Muscle of arm (tissue), 12 donors: Measurements from ENCODE around the gene LDAH. TPM values are rescaled to one million over a fixed set of nuclear protein-coding genes. Genes with fewer than 3 reads are reported as not detected.
A peak's percentile ranks its signal among the peaks of the same experiment; 100 is the strongest.

Source experiments
- DNase-seq: peaks from one replicate; pipeline ENCODE4 v3.0.0-alpha.2; 2013
- polyA plus RNA-seq, 12 donors: library from polyadenylated mRNA; unstranded; fragments of 120-200 nt; gene quantifications; one replicate each; pipeline ENCODE4 v1.2.1, GENCODE V29; 2013; ENCODE audit not compliant: insufficient read length in 12 of 12

Gene LDAH
- polyA plus RNA-seq, 12 donors = 8.4 to 18.4 (median 10.8) TPM; not detected in 1

- no peak for DNase-seq
Measured at GRCh38 chr2:20684581-20685063, 138.3 kb downstream of the LDAH start.

DNA sequence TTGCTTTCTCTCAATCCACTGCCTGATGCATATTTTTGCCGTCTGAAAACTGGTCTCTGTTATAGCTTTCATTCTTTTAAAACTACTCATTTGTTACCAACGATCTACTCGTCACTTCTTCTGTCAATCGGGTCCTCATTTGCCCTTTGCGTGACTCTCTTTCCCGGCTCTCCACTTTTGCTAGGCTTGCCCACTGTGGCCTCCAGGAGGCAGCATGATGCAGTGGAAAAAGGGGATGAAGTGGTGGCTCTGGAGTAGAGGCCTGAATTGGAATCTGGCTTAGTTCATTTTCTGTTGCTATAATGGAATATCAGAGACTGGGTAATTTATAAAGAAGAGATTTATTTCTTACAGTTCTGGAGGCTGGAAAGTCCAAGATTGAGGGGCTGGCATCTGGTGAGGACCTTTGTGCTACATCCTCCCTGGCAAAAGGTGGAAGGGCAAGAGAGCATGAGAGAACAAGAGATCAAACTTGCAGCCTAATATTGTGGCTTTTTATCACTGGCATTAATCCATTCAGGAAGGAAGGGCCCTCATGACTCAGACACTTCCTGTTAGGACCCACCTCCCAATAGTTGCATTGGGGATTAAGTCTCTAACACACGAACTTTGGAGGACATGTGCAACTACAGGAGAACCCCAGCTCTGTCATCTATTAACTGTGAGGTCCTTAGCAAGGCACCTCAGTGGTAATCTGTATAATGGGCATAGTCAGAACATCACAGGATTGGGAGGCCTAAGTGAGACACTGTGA is 140.6 kb downstream of the LDAH start:
- no peak for DNase-seq

GRCh38 chr2:20680744-20681375 is 142.0 kb downstream of the LDAH start:
- DNase-seq = no peak

DNA sequence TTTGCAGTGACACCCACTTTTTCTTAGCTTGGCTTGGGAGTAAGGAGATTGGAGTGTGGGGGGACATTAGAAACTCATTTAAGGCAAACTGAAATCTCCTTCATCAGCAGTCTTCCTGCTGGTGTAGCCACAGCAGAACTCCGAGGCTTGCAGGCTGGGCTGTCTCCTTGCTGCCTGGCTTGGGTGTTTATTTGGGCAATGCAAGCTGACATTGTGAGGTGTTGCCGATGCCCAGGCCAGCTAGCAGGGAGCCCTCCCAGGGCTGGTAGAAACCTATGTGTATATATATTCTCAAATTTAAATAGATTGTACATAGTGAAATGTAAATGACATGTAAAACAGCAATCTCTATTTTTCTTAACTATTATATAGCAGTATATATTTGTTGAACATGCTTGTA is 144.1 kb downstream of the LDAH start:
- no peak for DNase-seq

DNA sequence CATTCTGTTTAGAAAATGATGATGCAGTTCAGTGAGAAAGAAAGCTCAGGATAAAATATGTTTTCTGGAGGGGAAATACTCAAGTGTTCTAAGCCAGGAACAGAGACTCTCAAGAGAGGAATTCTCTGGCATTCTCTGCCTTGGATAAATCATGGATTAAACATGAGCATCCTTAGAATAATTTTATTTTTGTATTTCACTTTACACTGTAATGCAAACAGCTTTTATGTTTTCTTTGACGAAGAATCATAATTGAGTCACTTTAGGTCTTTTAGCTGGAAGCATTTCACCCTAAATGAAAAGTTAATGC is 144.9 kb downstream of the LDAH start:
- DNase-seq = peak; percentile 53

DNA sequence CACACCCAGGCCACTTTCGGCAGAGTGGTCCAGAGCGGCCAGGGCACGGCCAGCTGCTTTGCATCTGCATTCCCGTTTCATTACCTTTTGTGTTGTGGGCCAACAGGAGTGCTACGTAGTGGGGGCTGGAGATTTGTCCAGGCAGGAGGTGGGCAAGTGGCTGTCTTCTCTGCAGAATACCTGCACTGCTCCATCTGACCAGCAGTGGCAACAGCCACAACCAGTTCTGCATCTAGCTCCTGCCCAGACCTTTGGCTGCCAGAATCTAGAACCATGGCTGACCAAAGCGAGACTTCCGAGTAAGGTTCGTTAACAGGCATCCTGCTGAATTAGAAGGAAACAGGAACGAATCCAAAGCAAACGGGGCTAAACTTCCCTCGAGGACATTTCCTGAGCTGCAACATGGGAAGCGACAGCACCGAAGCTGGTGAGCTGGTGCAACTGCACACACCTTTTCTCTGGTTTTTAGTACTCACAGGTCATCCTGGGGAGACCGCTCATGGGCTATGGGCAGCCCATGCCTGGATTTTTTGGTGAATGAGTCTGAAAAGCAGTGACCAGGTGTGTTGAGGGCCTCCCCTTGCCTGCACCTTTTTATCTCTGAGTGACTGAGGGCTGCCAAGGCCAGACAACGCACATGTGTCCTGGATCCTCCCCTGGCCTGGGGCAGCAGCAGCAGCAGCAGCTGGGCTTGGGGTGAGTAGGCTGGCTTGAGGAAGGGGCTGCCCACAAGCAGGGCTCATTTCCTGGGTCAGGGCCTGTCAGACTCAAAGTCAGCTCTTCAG is 145.4 kb downstream of the LDAH start:
- DNase-seq = no peak

DNA sequence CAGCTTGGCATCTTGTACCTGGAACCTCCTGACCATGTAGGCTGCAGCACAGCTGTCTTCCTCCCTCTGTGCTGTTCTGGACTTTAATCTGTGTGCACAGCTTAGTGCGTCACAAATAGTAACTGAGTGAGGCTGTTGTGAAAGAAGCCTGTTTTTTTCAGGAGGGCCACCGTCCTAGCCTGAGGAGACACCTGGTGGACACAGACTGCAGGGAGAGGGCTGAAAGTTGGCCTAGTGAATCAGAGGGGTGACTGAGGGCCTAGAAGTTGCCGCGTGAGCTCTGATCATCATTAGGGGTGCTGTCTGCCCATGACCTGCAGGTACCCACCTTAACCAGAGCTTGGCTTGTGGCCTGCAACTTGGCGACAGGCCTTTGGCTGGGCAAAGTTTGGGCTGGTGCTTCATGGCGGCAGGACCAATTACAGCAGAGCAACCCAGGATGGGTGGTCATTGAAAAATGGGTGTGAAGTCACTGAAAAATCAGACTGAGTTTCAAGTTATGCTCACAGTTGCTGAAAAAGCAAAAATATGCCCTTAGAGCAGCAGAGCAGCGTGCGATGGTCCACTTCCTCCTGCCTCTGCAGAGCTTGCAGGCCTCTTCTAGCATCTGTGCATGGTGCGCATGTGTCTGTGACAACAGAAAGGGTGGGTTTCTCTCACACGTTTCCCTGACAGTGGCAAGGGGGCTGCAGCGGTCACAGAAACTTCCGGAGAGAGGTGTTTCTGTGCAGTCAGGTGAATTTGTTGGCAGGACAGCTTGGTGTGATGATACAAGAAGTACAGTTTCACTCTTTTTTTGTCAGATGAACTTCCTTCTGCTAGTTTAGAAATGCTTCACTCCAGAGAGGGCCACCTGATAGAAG is 146.3 kb downstream of the LDAH start:
- DNase-seq = no peak

DNA sequence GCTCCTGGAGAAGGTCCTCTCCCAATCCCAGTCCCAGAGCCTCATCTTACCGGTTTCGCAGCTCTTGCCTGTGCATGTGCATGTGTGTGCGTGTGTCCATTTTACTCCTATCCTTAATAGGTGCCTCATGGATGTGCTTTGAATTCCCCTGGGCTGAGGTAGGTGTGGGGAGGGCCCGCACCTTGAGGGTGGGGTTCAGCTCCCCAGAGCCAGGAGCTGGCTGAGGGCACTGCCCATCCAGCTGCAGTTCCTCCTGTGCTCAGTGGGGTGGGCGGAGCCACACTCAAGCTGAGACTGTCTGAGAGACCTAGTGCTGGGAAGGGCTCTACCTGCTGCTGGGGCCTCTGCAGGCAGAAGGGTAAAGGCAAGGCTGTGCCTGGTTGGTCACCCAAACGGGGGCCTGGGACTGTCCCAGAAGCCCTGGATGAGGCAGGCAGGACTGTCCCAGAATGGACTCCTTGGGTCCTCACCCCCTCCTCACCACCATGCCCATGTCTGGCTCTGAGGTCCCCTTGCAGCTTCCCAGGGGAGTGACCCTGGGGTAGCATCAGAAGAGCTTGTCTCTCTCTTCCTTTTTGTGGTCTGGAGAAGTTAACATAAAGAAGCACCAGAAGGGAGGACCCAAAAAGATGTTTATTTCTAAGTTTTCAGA is 147.1 kb downstream of the LDAH start:
- no peak for DNase-seq

DNA sequence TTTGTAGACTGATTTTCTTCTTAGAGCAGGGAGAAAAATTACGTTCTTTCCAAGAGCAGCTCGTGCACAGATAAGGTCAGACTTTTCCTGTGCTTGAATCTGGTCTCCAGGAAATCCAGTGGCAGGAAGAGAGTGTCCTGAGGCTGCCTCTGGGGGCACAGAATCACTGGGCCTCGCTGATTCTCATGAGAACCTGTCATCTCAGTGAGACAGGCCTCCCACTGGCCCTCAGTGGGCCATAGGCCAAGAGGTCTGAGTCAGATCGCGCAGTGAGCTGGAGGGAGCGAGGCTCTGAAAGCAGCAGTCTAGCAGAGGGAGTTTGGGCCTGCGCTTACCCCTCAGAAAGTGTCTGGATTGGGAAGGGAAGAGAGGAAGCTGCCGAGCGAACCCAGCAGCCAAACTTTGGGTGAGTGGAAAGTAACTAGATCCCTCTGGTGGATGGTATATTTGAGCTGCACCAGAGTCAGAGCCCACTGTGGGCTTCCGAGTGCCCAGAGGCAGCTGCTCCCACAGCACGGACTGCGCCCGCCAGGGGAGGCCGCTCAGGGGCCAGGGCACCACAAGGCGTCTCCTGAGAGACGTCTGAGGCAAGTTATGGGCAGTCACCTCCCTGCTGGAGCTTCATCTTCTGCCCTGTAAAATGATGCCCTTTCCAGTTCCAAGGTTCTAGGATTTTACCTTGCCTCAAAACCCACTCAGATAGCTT is 147.8 kb downstream of the LDAH start:
- no peak for DNase-seq

DNA sequence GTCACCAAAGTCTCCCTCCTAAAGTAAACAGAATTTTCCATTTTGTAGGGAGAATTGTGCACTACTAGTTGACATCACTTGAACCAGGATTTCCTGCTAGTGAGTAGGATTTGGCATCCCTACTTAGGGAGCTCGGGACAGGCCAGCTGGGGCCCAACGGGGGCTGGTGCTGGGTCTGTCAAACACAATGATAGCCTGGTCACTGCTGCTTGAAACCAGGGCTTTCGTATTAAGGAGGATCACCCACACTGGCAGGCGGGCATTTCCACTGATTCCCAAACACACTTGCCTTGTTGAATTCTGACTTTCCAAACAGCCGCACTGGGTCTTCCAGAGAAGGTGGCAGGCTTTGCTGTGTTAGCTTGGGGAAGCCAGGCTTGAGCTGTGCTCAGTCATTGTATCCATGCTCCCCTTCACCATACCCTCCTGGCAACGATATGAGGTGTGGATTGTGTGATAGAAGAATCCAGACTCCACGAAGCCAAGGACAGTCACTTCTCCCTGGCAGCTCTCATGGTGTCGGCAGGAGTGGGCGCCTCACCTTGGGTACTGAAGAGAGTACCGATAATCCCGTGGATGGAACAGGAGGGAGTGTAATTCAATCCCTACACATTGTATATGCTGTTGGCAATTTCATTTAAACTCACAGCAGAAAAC is 148.5 kb downstream of the LDAH start:
- no peak for DNase-seq

GRCh38 chr2:20673686-20674308 is 149.1 kb downstream of the LDAH start:
- DNase-seq = no peak

DNA sequence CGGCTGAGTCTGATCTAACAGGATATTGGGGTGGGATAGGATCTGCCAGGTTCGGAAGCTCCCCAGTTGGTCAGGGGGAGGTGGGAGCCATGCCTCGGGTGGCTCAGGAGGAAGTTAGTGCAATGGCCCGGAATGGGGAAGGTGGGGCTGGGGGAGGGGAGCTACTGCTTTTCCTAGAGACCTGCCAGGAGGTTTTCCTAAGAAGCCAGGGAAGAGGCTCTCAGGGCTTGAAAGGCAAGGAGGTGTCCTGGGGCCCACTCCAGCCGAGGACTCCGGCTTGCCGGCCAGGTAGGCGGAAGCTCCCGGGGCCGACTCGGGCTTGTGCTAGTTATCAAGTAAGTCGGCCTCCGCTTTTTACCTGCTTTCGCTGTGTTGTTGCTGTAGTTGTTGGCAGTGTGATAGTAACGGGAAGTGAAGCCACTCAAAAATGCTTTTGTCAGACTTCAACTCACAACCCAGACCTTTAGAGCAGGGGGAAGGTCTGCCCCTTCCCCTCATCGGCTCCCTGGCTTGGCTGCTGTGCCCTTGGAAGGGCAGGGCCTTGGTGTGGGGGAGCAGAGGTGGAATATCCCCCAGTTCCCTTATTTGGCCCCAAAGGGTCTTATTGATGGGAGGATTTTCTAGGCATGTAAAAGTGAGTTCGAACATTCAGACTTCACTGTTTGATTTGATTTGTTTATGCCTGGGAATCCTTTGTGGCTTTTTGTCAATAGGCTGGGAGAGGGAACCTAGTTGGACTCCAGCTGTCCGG is 150.5 kb downstream of the LDAH start:
- no peak for DNase-seq

- DNase-seq = no peak
Measured at GRCh38 chr2:20671736-20672080, 151.2 kb downstream of the LDAH start.

GRCh38 chr2:20671036-20671735 is 151.7 kb downstream of the LDAH start:
- DNase-seq = no peak

DNA sequence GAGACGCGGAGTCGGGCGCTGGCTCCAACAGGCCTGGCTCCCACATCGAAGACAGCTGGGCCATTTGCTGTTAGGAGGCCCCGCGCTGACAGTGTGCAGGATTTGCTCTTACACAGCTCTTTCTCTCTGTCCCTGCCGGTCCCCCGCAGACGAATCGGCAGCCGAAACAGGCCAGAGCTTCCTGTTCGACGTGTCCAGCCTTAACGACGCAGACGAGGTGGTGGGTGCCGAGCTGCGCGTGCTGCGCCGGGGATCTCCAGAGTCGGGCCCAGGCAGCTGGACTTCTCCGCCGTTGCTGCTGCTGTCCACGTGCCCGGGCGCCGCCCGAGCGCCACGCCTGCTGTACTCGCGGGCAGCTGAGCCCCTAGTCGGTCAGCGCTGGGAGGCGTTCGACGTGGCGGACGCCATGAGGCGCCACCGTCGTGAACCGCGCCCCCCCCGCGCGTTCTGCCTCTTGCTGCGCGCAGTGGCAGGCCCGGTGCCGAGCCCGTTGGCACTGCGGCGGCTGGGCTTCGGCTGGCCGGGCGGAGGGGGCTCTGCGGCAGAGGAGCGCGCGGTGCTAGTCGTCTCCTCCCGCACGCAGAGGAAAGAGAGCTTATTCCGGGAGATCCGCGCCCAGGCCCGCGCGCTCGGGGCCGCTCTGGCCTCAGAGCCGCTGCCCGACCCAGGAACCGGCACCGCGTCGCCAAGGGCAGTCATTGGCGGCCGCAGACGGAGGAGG is 152.4 kb downstream of the LDAH start:
- no peak for DNase-seq

- no peak for DNase-seq
Measured at GRCh38 chr2:20669562-20670314, 153.2 kb downstream of the LDAH start.
